BJ (cell line): ENCODE measurements around the gene SUCNR1. TPM values are rescaled to one million over a fixed set of nuclear protein-coding genes. Genes with fewer than 3 reads are reported as not detected.
"Not testable (repeated sequence)": the region's sequence is repeated elsewhere in the genome, so short reads cannot be mapped to it uniquely, and the experiment has no call there.

Experiments used
- CTCF ChIA-PET: fragments of 350-600 bp; formaldehyde crosslinking; extraction: SDS; loops from one replicate; lab custom pipeline; 2021; ENCODE audit warnings: antibody characterized with exemption, inconsistent platforms; lab: Yijun Ruan, JAX
- POLR2A ChIA-PET: fragments of 300-600 bp; sonication (Branson Sonifier 250); formaldehyde crosslinking; extraction: SDS; loops from one replicate; lab custom pipeline; 2021; ENCODE audit warnings: antibody characterized with exemption; lab: Charles Lee
- DNase-seq: peaks from one replicate; pipeline ENCODE4 v3.0.0-alpha.2; 2011; ENCODE audit warnings: low read depth
- H3K27me3 ChIP-seq: 2 replicates; pipeline ENCODE4 v1.6.0; 2011; ENCODE audit warnings: low read length; ENCODE audit not compliant: control insufficient read depth, insufficient read depth
- H3K36me3 ChIP-seq: 2 replicates; pipeline ENCODE4 v1.5.1; 2011; ENCODE audit warnings: low read length; ENCODE audit not compliant: control insufficient read depth, insufficient read depth
- H3K4me3 ChIP-seq: 2 replicates; pipeline ENCODE4 v1.5.1; 2011; ENCODE audit warnings: low read depth, mild to moderate bottlenecking, control low read depth, low read length
- polyA plus RNA-seq: library from polyadenylated mRNA; depleted of rRNA; stranded (reverse); fragments of >200 nt; gene quantifications from 2 replicates; pipeline ENCODE4 v1.2.3, GENCODE V29; 2011
- TF ChIP-seq, protein P1 (sequence below): IDR thresholded peaks from 2 replicates; pipeline ENCODE4 v1.5.1; 2011; ENCODE audit warnings: low read depth, mild to moderate bottlenecking, control low read depth, inconsistent platforms, low read length, moderate library complexity; ENCODE audit not compliant: insufficient read depth

The SUCNR1 gene
- polyA plus RNA-seq, 1 experiment = not detected

DNA sequence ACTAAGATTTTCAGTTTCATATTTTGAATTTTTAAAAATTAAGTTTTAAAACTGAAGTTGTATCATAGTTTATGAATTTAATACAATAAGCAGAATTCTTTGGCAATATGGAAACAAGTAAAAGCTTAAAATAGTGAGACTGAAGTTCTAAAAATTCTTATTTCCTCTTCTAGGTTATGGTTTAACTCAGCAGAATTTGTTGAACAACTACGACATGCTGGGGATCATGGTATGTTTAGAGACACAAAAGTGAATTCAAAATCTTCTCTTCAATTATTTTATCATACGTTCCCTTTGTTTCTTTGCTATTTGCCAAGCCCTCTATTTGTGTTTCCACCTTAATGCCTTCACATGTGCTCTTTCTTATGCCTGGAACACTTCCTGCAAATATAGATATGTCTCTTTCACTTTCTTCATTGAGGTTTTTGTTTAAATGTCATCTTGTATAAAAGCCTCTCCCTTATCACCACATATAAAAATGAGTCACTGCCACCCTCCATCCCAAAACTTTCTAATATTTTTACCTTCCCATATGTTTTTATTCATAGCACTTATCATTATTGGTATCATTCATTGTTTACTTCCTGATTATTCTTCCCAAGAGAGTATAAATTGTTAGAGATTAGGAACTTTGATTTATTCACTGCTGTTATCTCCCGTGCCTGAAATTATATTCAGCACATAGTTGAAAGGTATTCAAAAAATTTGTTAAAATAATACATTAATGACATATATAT lies 6.4 kb downstream of the SUCNR1 start:
- ChIA-PET POLR2A (no interaction called here), CTCF (no interaction called here)
- no peak for DNase-seq
- Histone ChIP-seq H3K27me3 (no peaks in the 10 kb centered on the region), H3K4me3 (no peak overlapping the region), H3K36me3 (no peaks in the 10 kb centered on the region)
- TF ChIP-seq, protein P1, sequence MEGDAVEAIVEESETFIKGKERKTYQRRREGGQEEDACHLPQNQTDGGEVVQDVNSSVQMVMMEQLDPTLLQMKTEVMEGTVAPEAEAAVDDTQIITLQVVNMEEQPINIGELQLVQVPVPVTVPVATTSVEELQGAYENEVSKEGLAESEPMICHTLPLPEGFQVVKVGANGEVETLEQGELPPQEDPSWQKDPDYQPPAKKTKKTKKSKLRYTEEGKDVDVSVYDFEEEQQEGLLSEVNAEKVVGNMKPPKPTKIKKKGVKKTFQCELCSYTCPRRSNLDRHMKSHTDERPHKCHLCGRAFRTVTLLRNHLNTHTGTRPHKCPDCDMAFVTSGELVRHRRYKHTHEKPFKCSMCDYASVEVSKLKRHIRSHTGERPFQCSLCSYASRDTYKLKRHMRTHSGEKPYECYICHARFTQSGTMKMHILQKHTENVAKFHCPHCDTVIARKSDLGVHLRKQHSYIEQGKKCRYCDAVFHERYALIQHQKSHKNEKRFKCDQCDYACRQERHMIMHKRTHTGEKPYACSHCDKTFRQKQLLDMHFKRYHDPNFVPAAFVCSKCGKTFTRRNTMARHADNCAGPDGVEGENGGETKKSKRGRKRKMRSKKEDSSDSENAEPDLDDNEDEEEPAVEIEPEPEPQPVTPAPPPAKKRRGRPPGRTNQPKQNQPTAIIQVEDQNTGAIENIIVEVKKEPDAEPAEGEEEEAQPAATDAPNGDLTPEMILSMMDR = no peak

DNA sequence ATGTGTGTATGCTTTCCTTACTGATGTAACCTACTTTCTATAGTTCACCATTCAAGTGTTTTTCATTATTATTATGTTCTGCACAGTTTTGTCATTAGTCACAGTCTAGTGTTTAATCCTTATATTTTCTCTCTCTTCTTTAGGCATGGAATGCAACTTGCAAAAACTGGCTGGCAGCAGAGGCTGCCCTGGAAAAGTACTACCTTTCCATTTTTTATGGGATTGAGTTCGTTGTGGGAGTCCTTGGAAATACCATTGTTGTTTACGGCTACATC lies 6.9 kb downstream of the SUCNR1 start:
- no peak for DNase-seq
- Histone ChIP-seq H3K4me3 (no peak overlapping the region), H3K36me3 (no peaks in the 10 kb centered on the region), H3K27me3 (no peaks in the 10 kb centered on the region)
- ChIA-PET POLR2A (no interaction called here), CTCF (no interaction called here)
- TF ChIP-seq, protein P1 = no peak

DNA sequence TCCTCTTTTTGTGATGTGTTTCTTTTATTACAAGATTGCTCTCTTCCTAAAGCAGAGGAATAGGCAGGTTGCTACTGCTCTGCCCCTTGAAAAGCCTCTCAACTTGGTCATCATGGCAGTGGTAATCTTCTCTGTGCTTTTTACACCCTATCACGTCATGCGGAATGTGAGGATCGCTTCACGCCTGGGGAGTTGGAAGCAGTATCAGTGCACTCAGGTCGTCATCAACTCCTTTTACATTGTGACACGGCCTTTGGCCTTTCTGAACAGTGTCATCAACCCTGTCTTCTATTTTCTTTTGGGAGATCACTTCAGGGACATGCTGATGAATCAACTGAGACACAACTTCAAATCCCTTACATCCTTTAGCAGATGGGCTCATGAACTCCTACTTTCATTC lies 7.7 kb downstream of the SUCNR1 start:
- Histone ChIP-seq H3K27me3 (no peaks in the 10 kb centered on the region), H3K36me3 (no peaks in the 10 kb centered on the region), H3K4me3 (no peak overlapping the region)
- CTCF ChIA-PET = no interaction called here
- POLR2A ChIA-PET = no interaction called here
- DNase-seq = no peak
- TF ChIP-seq, protein P1 = no peak

DNA sequence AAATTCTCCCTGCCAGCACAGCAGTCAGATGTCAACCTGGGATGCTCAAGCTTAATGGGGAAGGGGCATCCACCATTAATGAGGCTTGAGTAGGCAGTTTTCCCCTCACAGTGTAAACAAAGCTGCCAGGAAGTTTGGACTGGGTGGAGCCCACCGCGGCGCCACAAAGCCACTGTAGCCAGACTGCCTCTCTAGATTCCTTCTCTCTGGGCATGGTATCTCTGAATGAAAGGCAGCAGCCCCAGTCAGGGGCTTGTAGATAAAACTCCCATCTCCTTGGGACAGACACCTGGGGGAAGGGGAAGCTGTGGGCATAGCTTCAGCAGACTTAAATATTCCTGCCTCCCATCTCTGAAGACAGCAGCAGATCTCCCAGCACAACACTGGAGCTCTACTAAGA lies 12.0 kb downstream of the SUCNR1 start:
- H3K27me3 ChIP-seq, POLR2A ChIA-PET, CTCF ChIA-PET, DNase-seq, H3K4me3 ChIP-seq, H3K36me3 ChIP-seq: not testable (repeated sequence)

DNA sequence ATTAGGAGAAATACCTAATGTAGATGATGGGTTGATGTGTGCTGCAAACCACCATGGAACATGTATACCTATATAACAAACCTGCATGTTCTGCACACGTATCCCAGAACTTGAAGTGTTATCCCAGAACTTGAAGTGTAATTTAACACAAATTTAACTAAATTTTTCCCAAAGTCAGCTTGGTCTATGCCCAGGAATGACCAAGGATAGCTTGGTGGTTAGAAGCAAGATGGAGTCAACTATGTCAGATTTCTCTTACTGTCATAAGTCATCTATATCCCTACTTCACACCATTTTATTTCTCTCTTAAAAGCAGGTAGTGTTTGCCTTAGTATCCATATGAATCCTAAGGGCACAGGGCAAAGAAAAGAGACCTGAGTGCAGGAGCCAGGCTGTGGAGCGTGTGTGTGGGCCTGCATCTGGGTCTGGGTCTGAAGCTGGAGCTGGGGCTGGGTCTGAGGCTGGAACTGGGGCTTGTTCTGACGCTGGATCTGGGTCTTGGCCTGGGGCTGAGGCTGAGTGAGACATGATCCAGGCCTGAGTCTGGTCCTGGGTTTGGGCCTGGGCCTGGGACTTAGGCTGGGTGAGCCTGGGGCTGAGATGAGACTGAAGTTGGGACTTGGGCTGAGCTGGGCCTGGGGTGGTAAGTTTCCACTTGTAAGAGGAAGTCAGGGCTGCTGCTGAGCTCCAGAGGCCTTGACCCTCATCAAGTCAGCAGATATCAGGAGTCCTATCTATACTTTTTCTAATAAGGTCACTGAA lies 14.2 kb downstream of the SUCNR1 start:
- POLR2A ChIA-PET, DNase-seq, H3K27me3 ChIP-seq, H3K36me3 ChIP-seq, CTCF ChIA-PET, H3K4me3 ChIP-seq: not testable (repeated sequence)

DNA sequence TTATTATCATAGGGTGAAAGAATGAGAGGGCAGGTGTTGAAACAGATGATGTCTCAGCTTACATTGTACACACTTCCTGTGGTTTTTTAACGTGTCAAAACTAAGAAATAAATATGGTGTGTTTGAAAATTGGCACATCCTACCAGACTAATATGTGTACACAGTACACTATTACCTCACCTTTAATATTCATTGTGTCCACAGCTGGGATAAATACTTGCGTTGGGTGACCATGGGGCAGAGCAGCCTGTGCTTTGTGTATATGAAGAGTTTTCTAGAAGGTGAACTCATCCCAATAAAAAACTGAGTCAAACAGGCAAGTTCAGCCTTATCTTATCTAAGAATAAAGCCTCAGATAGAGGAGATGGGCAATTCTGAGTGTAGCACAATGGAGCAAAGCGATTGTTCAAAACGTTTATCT lies 17.3 kb downstream of the SUCNR1 start:
- TF ChIP-seq, protein P1 = no peak
- ChIA-PET POLR2A (no interaction called here), CTCF (no interaction called here)
- H3K4me3 ChIP-seq = no peak overlapping the region
- H3K36me3 ChIP-seq = no peaks in the 10 kb centered on the region
- H3K27me3 ChIP-seq = no peaks in the 10 kb centered on the region
- DNase-seq = no peak
